GM23338 (cell line): Measurements from ENCODE around the gene DENND5A. TPM values are rescaled to one million over a fixed set of nuclear protein-coding genes. Genes with fewer than 3 reads are reported as not detected.
"Not testable (repeated sequence)": the region's sequence is repeated elsewhere in the genome, so short reads cannot be mapped to it uniquely, and the experiment has no call there.

Experiments used
- ATAC-seq: fragments of 200-7000 bp; cut with Tn5 transposase; 3 replicates; pipeline ENCODE4 v1.9.1; 2020
- DNase-seq: peaks from one replicate; pipeline ENCODE4 v3.0.0-alpha.2; 2015; ENCODE audit warnings: low spot score
- H2AFZ ChIP-seq: fragments of 200-600 bp; sonication (generic); 2 replicates; pipeline ENCODE4 v1.8.0; 2016; ENCODE audit warnings: antibody characterized with exemption, mild to moderate bottlenecking, moderate library complexity
- H3F3A ChIP-seq: fragments of 200-600 bp; sonication (generic); replicated peaks from 2 replicates; pipeline ENCODE4 v1.8.0; 2017; ENCODE audit warnings: antibody characterized with exemption, mixed run types, low read depth
- H3K27ac ChIP-seq: fragments of 200-600 bp; sonication (generic); 2 replicates; pipeline ENCODE4 v1.6.1; 2016; ENCODE audit warnings: low read depth
- H3K27me3 ChIP-seq: fragments of 200-600 bp; sonication (generic); 2 replicates; pipeline ENCODE4 v1.8.0; 2016; ENCODE audit warnings: mild to moderate bottlenecking, mixed run types, moderate library complexity; ENCODE audit not compliant: insufficient read depth
- H3K36me3 ChIP-seq: fragments of 200-600 bp; sonication (generic); 2 replicates; pipeline ENCODE4 v1.8.0; 2016; ENCODE audit warnings: mild to moderate bottlenecking; ENCODE audit not compliant: insufficient read depth
- H3K4me1 ChIP-seq: fragments of 200-600 bp; sonication (generic); 2 replicates; pipeline ENCODE4 v1.8.0; 2016; ENCODE audit warnings: mild to moderate bottlenecking, moderate library complexity; ENCODE audit not compliant: insufficient read depth
- H3K4me2 ChIP-seq: fragments of 200-600 bp; sonication (generic); 2 replicates; pipeline ENCODE4 v1.7.1; 2017; ENCODE audit warnings: mixed run types
- H3K4me3 ChIP-seq: fragments of 200-600 bp; sonication (generic); 2 replicates; pipeline ENCODE4 v1.6.1; 2016; ENCODE audit warnings: mixed run types
- H3K79me2 ChIP-seq: fragments of 200-600 bp; sonication (generic); replicated peaks from 2 replicates; pipeline ENCODE4 v1.8.0; 2017; ENCODE audit warnings: mild to moderate bottlenecking; ENCODE audit not compliant: insufficient read depth
- H3K9me2 ChIP-seq: fragments of 200-600 bp; sonication (generic); 2 replicates; pipeline ENCODE4 v1.8.0; 2017; ENCODE audit not compliant: insufficient read depth
- H4K20me1 ChIP-seq: fragments of 200-600 bp; sonication (generic); replicated peaks from 2 replicates; pipeline ENCODE4 v1.8.0; 2017; ENCODE audit warnings: mild to moderate bottlenecking; ENCODE audit not compliant: insufficient read depth
- H3K27ac Mint-ChIP-seq: 2 replicates; pipeline ENCODE4 v1.8.0; 2020; ENCODE audit warnings: inconsistent platforms, mild to moderate bottlenecking, moderate library complexity, mixed read lengths
- H3K27me3 Mint-ChIP-seq: 3 replicates; pipeline ENCODE4 v1.8.0; 2022; ENCODE audit warnings: low read depth, mild to moderate bottlenecking, moderate library complexity, mixed read lengths, inconsistent platforms; ENCODE audit not compliant: insufficient read depth, poor library complexity
- H3K36me3 Mint-ChIP-seq: 3 replicates; pipeline ENCODE4 v1.8.0; 2021; ENCODE audit warnings: low read depth, mild to moderate bottlenecking, inconsistent platforms, moderate library complexity, mixed read lengths
- H3K4me1 Mint-ChIP-seq: 3 replicates; pipeline ENCODE4 v1.8.0; 2020; ENCODE audit warnings: mild to moderate bottlenecking, inconsistent platforms, mixed read lengths
- H3K4me3 Mint-ChIP-seq: 3 replicates; pipeline ENCODE4 v1.8.0; 2021; ENCODE audit warnings: moderate library complexity, mild to moderate bottlenecking, inconsistent platforms, mixed read lengths
- H3K9me3 Mint-ChIP-seq: 3 replicates; pipeline ENCODE4 v1.8.0; 2020; ENCODE audit warnings: moderate library complexity, mild to moderate bottlenecking, inconsistent platforms, mixed read lengths
- CTCF ChIP-seq, 2 experiments: fragments of 200-600 bp in 1 of 2; sonication (generic) in 1 of 2; conservative IDR thresholded peaks; 2 replicates each; pipeline versions ENCODE4 v1.5.1 to v1.6.1; 2016 to 2017; ENCODE audit warnings: antibody characterized with exemption in 2 of 2, low read depth in 2 of 2, mild to moderate bottlenecking in 2 of 2, moderate library complexity in 1 of 2
- EZH2 ChIP-seq: fragments of 200-600 bp; sonication (generic); IDR thresholded peaks from one replicate; pipeline ENCODE4 v1.8.0; 2017; ENCODE audit warnings: antibody characterized with exemption, mild to moderate bottlenecking, low read depth; ENCODE audit not compliant: unreplicated experiment
- EZH2phosphoT487 ChIP-seq: fragments of 200-600 bp; sonication (generic); IDR thresholded peaks from one replicate; pipeline ENCODE4 v1.8.1; 2018; ENCODE audit warnings: antibody characterized with exemption; ENCODE audit not compliant: unreplicated experiment
- NANOG ChIP-seq: IDR thresholded peaks from 2 replicates; pipeline ENCODE4 v1.6.1; 2016; ENCODE audit warnings: antibody characterized with exemption, borderline replicate concordance
- polyA plus RNA-seq: library from polyadenylated mRNA; unstranded; fragments of >200 nt; fragmentation: Nextera tagmentation; extraction: Ambion mirVana; gene quantifications from 2 replicates; pipeline ENCODE4 v1.2.1, GENCODE V29; 2016
- total RNA-seq: library from RNA; depleted of rRNA; stranded (reverse); fragments of >200 nt; shearing (Covaris generic); gene quantifications from 2 replicates; pipeline ENCODE4 v1.2.3, GENCODE V29; 2014
- TF ChIP-seq, protein P1 (sequence below): IDR thresholded peaks from one replicate; pipeline ENCODE4 v1.6.1; 2018; ENCODE audit warnings: antibody characterized with exemption; ENCODE audit not compliant: unreplicated experiment

Gene DENND5A
- total and polyA plus RNA-seq, 2 experiments from 2014 or later = 28.1 to 56.3 TPM

GRCh38 chr11:9210224-9210921 is 54.8 kb downstream of the DENND5A start (continued):
- TF ChIP-seq, protein P1, sequence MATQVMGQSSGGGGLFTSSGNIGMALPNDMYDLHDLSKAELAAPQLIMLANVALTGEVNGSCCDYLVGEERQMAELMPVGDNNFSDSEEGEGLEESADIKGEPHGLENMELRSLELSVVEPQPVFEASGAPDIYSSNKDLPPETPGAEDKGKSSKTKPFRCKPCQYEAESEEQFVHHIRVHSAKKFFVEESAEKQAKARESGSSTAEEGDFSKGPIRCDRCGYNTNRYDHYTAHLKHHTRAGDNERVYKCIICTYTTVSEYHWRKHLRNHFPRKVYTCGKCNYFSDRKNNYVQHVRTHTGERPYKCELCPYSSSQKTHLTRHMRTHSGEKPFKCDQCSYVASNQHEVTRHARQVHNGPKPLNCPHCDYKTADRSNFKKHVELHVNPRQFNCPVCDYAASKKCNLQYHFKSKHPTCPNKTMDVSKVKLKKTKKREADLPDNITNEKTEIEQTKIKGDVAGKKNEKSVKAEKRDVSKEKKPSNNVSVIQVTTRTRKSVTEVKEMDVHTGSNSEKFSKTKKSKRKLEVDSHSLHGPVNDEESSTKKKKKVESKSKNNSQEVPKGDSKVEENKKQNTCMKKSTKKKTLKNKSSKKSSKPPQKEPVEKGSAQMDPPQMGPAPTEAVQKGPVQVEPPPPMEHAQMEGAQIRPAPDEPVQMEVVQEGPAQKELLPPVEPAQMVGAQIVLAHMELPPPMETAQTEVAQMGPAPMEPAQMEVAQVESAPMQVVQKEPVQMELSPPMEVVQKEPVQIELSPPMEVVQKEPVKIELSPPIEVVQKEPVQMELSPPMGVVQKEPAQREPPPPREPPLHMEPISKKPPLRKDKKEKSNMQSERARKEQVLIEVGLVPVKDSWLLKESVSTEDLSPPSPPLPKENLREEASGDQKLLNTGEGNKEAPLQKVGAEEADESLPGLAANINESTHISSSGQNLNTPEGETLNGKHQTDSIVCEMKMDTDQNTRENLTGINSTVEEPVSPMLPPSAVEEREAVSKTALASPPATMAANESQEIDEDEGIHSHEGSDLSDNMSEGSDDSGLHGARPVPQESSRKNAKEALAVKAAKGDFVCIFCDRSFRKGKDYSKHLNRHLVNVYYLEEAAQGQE = no peak
- TF ChIP-seq EZH2 = no peak

GRCh38 chr11:9209604-9210003 is 55.5 kb downstream of the DENND5A start:
- Histone ChIP-seq H3K79me2 (peaks cover 76% of the 10 kb centered on the region), H4K20me1 (peaks cover 16% of the 10 kb centered on the region)
- not testable (repeated sequence) for H3F3A ChIP-seq, ATAC-seq, H3K27ac ChIP-seq, H2AFZ ChIP-seq, H3K9me2 ChIP-seq, H3K36me3 Mint-ChIP-seq, H3K4me2 ChIP-seq, DNase-seq, H3K9me3 Mint-ChIP-seq, H3K4me3 Mint-ChIP-seq, H3K27me3 ChIP-seq, H3K27me3 Mint-ChIP-seq, H3K36me3 ChIP-seq, H3K4me3 ChIP-seq, H3K4me1 ChIP-seq
- Mint-ChIP-seq H3K27ac (0 out of 2 replicates have a peak overlapping the region, but pooled peaks have one; percentile 23), H3K4me1 (peaks cover 10% of the 10 kb centered on the region)

DNA sequence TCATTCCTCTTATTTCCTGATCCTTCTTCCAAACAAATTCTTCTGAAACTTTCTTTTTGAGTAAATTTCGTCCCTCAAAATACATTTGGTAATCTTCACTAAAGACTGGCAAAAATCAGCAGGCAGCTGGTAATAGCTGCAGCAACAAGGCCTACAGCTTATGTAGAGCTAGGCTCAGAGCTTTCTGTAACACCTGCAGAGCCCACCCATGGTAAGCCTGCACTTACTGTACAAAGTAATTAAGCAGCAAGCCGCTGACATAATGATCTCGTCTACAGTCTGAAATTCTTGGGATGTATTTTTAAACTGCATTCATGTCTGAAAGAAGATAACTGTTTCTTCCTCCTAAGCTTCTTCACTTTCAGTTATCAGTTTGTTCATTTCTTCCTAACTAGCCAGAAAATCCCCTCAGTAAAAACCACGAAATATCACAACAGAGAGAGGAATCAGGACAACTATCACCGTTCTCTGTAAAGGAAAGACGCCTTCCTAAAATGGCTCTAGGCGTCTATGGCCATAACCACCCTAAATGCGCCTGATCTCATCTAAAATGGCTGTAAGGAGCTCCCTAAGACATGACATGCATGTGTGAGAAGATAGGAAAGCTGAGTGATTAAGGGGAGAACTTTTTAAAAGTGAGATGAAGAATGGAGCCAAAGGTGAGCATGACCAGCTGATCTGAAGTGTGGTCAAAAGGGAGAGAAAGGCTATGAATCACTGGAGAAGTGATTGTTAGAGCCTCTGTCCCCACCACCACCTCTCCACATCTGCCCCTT is 56.2 kb downstream of the DENND5A start:
- H3K4me3 ChIP-seq = no peak overlapping the region
- H3K27ac Mint-ChIP-seq = no peak overlapping the region; the same call in 1 of the 2 replicates
- H3K27ac ChIP-seq = peak overlapping the region; percentile 26; the same call in 1 of the 2 replicates
- H3K4me1 Mint-ChIP-seq = peaks cover 7% of the 10 kb centered on the region
- no peaks in the 10 kb centered on the region for H3K9me3 Mint-ChIP-seq
- H3F3A ChIP-seq = no peaks in the 10 kb centered on the region
- H3K36me3 Mint-ChIP-seq = peaks cover under 1% of the 10 kb centered on the region; the same call in 1 of the 3 replicates
- no peaks in the 10 kb centered on the region for H3K4me1 ChIP-seq
- no peak overlapping the region for H2AFZ ChIP-seq
- no peaks in the 10 kb centered on the region for H3K9me2 ChIP-seq
- H3K4me3 Mint-ChIP-seq = no peak overlapping the region
- H3K79me2 ChIP-seq = peaks cover 69% of the 10 kb centered on the region
- no peak overlapping the region for H3K4me2 ChIP-seq
- DNase-seq = no peak
- no peaks in the 10 kb centered on the region for H3K27me3 Mint-ChIP-seq
- H3K36me3 ChIP-seq = no peaks in the 10 kb centered on the region
- peaks cover 16% of the 10 kb centered on the region for H4K20me1 ChIP-seq
- no peaks in the 10 kb centered on the region for H3K27me3 ChIP-seq
- ATAC-seq = no peak; the same call in 2 of the 3 replicates
- TF ChIP-seq CTCF (conservative IDR thresholded peaks at IDR 0.05; ENCODE audit: low read depth in 2 of 2) = no peak
- no peak for TF ChIP-seq NANOG
- no peak for TF ChIP-seq EZH2phosphoT487
